Small intestine (tissue), 7 donors: ENCODE measurements around the gene CACNA2D1. TPM values are rescaled to one million over a fixed set of nuclear protein-coding genes. Genes with fewer than 3 reads are reported as not detected.

Source experiments
- DNase-seq, 2 donors: peaks; one replicate each; pipeline versions ENCODE4 v3.0.0 to v3.0.0-alpha.2; 2013
- FAIRE-seq: peaks from 2 replicates; lab custom pipeline; 2012; peaks lifted over from hg19 to GRCh38; lab: Jason Lieb, UNC
- H3K27ac ChIP-seq, 3 donors: one replicate each; pipeline ENCODE4 v1.5.1; 2013; ENCODE audit warnings: low read length in 2 of 3, mild to moderate bottlenecking in 2 of 3, control low read depth in 1 of 3, inconsistent platforms in 1 of 3, low read depth in 1 of 3, moderate library complexity in 1 of 3
- H3K27me3 ChIP-seq, 3 donors: one replicate each; pipeline ENCODE4 v1.6.1; 2013; ENCODE audit warnings: low read length in 3 of 3, inconsistent platforms in 1 of 3; ENCODE audit not compliant: control insufficient read depth in 3 of 3, insufficient read depth in 3 of 3
- H3K36me3 ChIP-seq, 3 donors: one replicate each; pipeline ENCODE4 v1.6.1; 2013; ENCODE audit warnings: low read length in 3 of 3, inconsistent platforms in 1 of 3, low read depth in 1 of 3, mild to moderate bottlenecking in 1 of 3, moderate library complexity in 1 of 3; ENCODE audit not compliant: control insufficient read depth in 3 of 3, insufficient read depth in 2 of 3
- H3K4me1 ChIP-seq, 3 donors: one replicate each; pipeline ENCODE4 v1.6.1; 2013; ENCODE audit warnings: low read length in 2 of 3, inconsistent platforms in 1 of 3, low read depth in 1 of 3, mild to moderate bottlenecking in 1 of 3, moderate library complexity in 1 of 3; ENCODE audit not compliant: control insufficient read depth in 3 of 3, insufficient read depth in 2 of 3
- H3K4me3 ChIP-seq, 3 donors: one replicate each; pipeline ENCODE4 v1.5.1; 2013; ENCODE audit warnings: low read length in 3 of 3, control low read depth in 1 of 3, inconsistent platforms in 1 of 3, low read depth in 1 of 3, mild to moderate bottlenecking in 1 of 3, moderate library complexity in 1 of 3
- H3K9me3 ChIP-seq, 2 donors: one replicate each; pipeline ENCODE4 v1.6.1; 2013; ENCODE audit warnings: low read depth in 1 of 2, low read length in 1 of 2; ENCODE audit not compliant: control insufficient read depth in 2 of 2, insufficient read depth in 1 of 2
- WGBS, 3 donors: extraction: QIAGEN DNeasy Blood & Tissue Kit; methylation state at CpG; one replicate each; pipeline ENCODE4 v1.1.7; 2013; 5-methylcytosine and 5-hydroxymethylcytosine counted together
- polyA plus RNA-seq, 4 donors: library from polyadenylated mRNA; stranded (reverse) in 3 of 4; unstranded in 1 of 4; fragments of 200-250 nt in 3 of 4; fragments of 120-200 nt in 1 of 4; gene quantifications; one replicate each; pipeline versions ENCODE4 v1.2.1 to v1.2.3, GENCODE V29; 2013
- donor health status: healthy with polysubstance abuse.
- donor health status: control.
- donor health status: control.
- donor health status: Bipolar disorder and iron deficiency.
- donor health status: healthy.

Gene CACNA2D1
- polyA plus RNA-seq, 4 donors: 1.3 to 4.8 (median 2.7) TPM

GRCh38 chr7:82209179-82209747 is 234.3 kb downstream of the CACNA2D1 start:
- WGBS, 3 donors: 86 to 93% (median 88%) methylated on average over 5 of the region's 5 CpGs
- H3K4me3 ChIP-seq: no peak overlapping the region
- peaks cover 0 to 10% (median 0%) of the 10 kb centered on the region in 3 donors for H3K4me1 ChIP-seq
- H3K9me3 ChIP-seq: peaks cover 0 to 5% of the 10 kb centered on the region in 2 donors
- no peaks in the 10 kb centered on the region for H3K27me3 ChIP-seq
- H3K36me3 ChIP-seq: no peaks in the 10 kb centered on the region
- FAIRE-seq: no peak
- DNase-seq: no peak
- no peak overlapping the region for H3K27ac ChIP-seq

GRCh38 chr7:82204694-82205093 is 238.9 kb downstream of the CACNA2D1 start:
- DNase-seq (no peak), FAIRE-seq (no peak)
- Histone ChIP-seq H3K27ac (no peak overlapping the region), H3K36me3 (peaks cover 0 to 2% (median 0%) of the 10 kb centered on the region in 3 donors), H3K9me3 (peaks cover 0 to 4% of the 10 kb centered on the region in 2 donors), H3K4me1 (peaks cover 0 to 5% (median 0%) of the 10 kb centered on the region in 3 donors), H3K27me3 (no peaks in the 10 kb centered on the region), H3K4me3 (no peak overlapping the region)
- 89 to 90% (median 90%) methylated on average over 4 of the region's 4 CpGs for WGBS, 3 donors

GRCh38 chr7:82202965-82203364 is 240.6 kb downstream of the CACNA2D1 start:
- FAIRE-seq (no peak), DNase-seq (no peak)
- no peaks in the 10 kb centered on the region for H3K27me3 ChIP-seq

GRCh38 chr7:82202107-82202506 is 241.5 kb downstream of the CACNA2D1 start:
- WGBS, 3 donors: 91 to 96% (median 94%) methylated on average over 13 of the region's 13 CpGs
- peaks cover 0 to 3% (median 0%) of the 10 kb centered on the region in 3 donors for H3K4me1 ChIP-seq
- FAIRE-seq: no peak
- peaks cover 0 to 2% (median 0%) of the 10 kb centered on the region in 3 donors for H3K36me3 ChIP-seq
- H3K9me3 ChIP-seq: peaks cover 0 to 4% of the 10 kb centered on the region in 2 donors
- H3K4me3 ChIP-seq: no peak overlapping the region
- H3K27ac ChIP-seq: no peak overlapping the region
- no peak for DNase-seq
- no peaks in the 10 kb centered on the region for H3K27me3 ChIP-seq

More at GRCh38 chr7:82202965-82203364, 240.6 kb downstream of the CACNA2D1 start:
- no peak overlapping the region for H3K4me3 ChIP-seq
- peaks cover 0 to 2% (median 0%) of the 10 kb centered on the region in 3 donors for H3K36me3 ChIP-seq
- no peak overlapping the region for H3K27ac ChIP-seq
- peaks cover 0 to 5% (median 0%) of the 10 kb centered on the region in 3 donors for H3K4me1 ChIP-seq
- WGBS, 3 donors: 93 to 94% (median 93%) methylated on average over 9 of the region's 9 CpGs
- H3K9me3 ChIP-seq: peaks cover 0 to 4% of the 10 kb centered on the region in 2 donors

GRCh38 chr7:82200601-82201000 is 243.0 kb downstream of the CACNA2D1 start:
- H3K27ac ChIP-seq: no peak overlapping the region
- H3K36me3 ChIP-seq: peaks cover 0 to 2% (median 0%) of the 10 kb centered on the region in 3 donors
- FAIRE-seq: no peak
- no peaks in the 10 kb centered on the region for H3K4me1 ChIP-seq
- no peak for DNase-seq
- no peak overlapping the region for H3K4me3 ChIP-seq
- H3K27me3 ChIP-seq: no peaks in the 10 kb centered on the region
- WGBS, 3 donors: 78 to 92% (median 84%) methylated on average over 2 of the region's 2 CpGs
- H3K9me3 ChIP-seq: peaks cover 0 to 4% of the 10 kb centered on the region in 2 donors

- no peaks in the 10 kb centered on the region for H3K27me3 ChIP-seq
- H3K4me1 ChIP-seq: no peaks in the 10 kb centered on the region
- no peaks in the 10 kb centered on the region for H3K36me3 ChIP-seq
- DNase-seq: no peak
- no peak overlapping the region for H3K4me3 ChIP-seq
- FAIRE-seq: no peak
- H3K27ac ChIP-seq: no peak overlapping the region
- WGBS, 3 donors: 34 to 58% (median 42%) methylated on average over 3 of the region's 3 CpGs
- H3K9me3 ChIP-seq: no peaks in the 10 kb centered on the region
Observed at GRCh38 chr7:82194016-82194643, 249.4 kb downstream of the CACNA2D1 start.

GRCh38 chr7:82188636-82189035 is 254.9 kb downstream of the CACNA2D1 start:
- H3K36me3 ChIP-seq: no peaks in the 10 kb centered on the region
- H3K4me3 ChIP-seq: no peak overlapping the region
- DNase-seq (no peak), FAIRE-seq (no peak)
- 86 to 89% (median 89%) methylated on average over 2 of the region's 2 CpGs for WGBS, 3 donors
- no peaks in the 10 kb centered on the region for H3K4me1 ChIP-seq
- no peaks in the 10 kb centered on the region for H3K27me3 ChIP-seq
- H3K27ac ChIP-seq: no peak overlapping the region
- H3K9me3 ChIP-seq: no peaks in the 10 kb centered on the region

GRCh38 chr7:82185443-82185842 is 258.1 kb downstream of the CACNA2D1 start:
- WGBS, 3 donors: 83 to 93% (median 91%) methylated on average over 2 of the region's 2 CpGs
- Histone ChIP-seq H3K4me3 (no peak overlapping the region), H3K27me3 (no peaks in the 10 kb centered on the region), H3K27ac (no peak overlapping the region), H3K36me3 (peaks cover 0 to 2% (median 0%) of the 10 kb centered on the region in 3 donors), H3K4me1 (no peaks in the 10 kb centered on the region), H3K9me3 (no peaks in the 10 kb centered on the region)
- no peak for DNase-seq
- FAIRE-seq: no peak
